GM12865 (cell line): ENCODE results near the gene AKAP13.
"Not testable (repeated sequence)": the region's sequence is repeated elsewhere in the genome, so short reads cannot be mapped to it uniquely, and the experiment has no call there.

Experiments used
- DNase-seq: peaks from one replicate; pipeline ENCODE4 v3.0.0; 2010; ENCODE audit warnings: low read depth
- H3K4me3 ChIP-seq: 2 replicates; pipeline ENCODE4 v1.5.1; 2011; ENCODE audit warnings: mild to moderate bottlenecking, low read depth, low read length, control low read depth
- TF ChIP-seq, protein P1 (sequence below): IDR thresholded peaks from 2 replicates; pipeline ENCODE4 v1.5.1; 2011; ENCODE audit warnings: low read length, control low read depth, low read depth, inconsistent platforms; ENCODE audit not compliant: insufficient read depth; ENCODE audit errors: missing control alignments

The AKAP13 gene

DNA sequence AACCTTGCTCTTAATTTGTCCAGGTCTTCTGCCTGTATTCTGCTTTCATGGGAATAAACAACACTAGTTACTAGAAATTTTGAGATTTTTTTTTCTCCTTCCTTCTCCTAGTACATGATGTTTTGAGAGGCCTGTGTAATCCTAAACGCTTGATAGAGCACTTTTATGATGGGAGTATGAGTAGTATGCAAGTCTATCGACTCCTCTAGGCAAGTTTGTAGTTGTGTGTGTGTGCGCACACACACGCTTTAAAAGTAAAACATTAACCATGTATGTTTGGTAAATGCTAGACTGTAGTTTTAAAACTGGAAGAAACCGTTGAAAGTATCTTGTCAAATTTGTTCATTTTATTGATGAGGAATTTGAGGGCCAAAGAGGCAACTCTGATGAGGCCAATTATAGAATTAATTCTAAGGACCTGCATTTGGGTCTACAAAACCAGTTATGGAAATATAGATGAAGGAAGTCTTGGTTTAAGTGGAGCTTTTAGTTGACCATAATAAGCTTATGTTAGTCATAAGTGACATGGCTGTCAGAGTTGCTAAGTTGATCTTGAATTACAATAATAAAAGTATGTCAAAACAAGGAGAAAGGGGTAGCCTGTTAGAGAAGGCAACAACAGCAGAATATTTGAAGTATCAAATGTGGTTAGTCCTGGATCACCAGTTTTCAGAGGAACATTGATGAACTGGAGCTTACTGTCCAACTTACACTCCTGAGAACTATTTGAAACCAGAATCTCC lies 47.1 kb downstream of the AKAP13 start:
- no peak overlapping the region for H3K4me3 ChIP-seq
- TF ChIP-seq, protein P1, sequence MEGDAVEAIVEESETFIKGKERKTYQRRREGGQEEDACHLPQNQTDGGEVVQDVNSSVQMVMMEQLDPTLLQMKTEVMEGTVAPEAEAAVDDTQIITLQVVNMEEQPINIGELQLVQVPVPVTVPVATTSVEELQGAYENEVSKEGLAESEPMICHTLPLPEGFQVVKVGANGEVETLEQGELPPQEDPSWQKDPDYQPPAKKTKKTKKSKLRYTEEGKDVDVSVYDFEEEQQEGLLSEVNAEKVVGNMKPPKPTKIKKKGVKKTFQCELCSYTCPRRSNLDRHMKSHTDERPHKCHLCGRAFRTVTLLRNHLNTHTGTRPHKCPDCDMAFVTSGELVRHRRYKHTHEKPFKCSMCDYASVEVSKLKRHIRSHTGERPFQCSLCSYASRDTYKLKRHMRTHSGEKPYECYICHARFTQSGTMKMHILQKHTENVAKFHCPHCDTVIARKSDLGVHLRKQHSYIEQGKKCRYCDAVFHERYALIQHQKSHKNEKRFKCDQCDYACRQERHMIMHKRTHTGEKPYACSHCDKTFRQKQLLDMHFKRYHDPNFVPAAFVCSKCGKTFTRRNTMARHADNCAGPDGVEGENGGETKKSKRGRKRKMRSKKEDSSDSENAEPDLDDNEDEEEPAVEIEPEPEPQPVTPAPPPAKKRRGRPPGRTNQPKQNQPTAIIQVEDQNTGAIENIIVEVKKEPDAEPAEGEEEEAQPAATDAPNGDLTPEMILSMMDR = no peak
- no peak for DNase-seq

DNA sequence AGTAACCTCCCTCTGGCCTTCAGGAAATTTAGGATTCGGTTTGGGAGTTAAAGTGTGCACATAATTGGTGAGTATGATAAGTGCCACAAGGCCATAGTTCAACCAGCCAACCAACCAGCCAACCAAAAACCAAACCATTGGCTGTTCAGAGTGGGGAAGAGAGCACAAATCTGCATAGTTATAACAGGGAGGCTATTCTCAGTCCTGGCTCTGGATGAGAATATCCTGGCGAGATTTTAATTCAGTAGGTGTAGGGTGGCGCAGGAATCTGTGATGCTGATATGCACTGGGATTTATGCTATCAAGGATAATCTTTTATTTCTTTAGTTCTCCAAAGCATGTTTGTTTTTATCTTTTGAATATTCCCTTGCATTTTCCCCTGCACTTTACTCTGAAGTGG lies 49.1 kb downstream of the AKAP13 start:
- DNase-seq = no peak
- TF ChIP-seq, protein P1 = no peak
- no peak overlapping the region for H3K4me3 ChIP-seq

- peak; percentile 78 for DNase-seq
- no peak overlapping the region for H3K4me3 ChIP-seq
- TF ChIP-seq, protein P1 = no peak
Measured at GRCh38 chr15:85430406-85431204, 50.2 kb downstream of the AKAP13 start.

- H3K4me3 ChIP-seq = no peak overlapping the region
- TF ChIP-seq, protein P1 = no peak
- no peak for DNase-seq
Measured at GRCh38 chr15:85439996-85440395, 59.6 kb downstream of the AKAP13 start.

GRCh38 chr15:85440451-85440850 lies 60.0 kb downstream of the AKAP13 start:
- DNase-seq = peak; percentile 69
- TF ChIP-seq, protein P1 = no peak
- H3K4me3 ChIP-seq = no peak overlapping the region

DNA sequence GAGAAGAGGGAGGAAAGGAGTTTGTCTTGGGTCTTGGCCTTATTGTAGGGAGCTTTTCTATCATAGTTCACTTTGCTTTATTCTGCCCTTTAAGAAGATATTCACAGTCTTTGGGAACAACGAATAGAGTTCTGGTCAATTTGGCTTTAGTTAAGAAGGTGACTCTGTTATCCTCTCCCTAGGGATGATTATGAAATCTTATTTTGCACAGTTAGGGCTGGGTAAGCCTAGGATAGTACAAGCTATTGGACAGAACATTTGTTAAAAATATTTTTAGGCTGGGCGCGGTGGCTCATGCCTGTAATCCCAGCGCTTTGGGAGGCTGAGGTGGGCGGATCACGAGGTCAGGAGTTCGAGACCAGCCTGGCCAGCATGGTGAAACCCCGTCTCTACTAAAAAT lies 61.5 kb downstream of the AKAP13 start:
- not testable (repeated sequence) for H3K4me3 ChIP-seq, DNase-seq

DNA sequence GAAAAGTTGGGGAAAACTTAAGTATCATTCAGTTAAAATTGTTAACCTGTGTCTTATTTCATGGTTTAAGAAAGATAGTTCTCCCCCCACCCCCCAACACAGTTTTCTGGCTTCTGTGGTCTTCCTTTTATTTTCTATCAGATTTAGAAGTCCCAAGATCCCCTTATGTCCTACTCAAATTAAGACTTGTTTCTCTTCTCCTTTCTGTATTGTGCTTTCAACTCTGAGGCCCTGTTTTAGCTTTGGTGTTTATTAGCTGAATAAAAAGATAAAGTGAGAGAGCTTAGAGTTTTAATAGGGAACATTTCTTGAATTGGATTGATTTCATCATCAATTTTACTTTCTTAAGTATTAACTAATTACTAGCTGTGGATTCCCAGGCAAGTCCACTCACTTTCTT lies 62.6 kb downstream of the AKAP13 start:
- peak; percentile 47 for DNase-seq
- peak overlapping the region; percentile 27; the same call in 1 of the 2 replicates for H3K4me3 ChIP-seq
- TF ChIP-seq, protein P1 = no peak
